Activated naive CD8-positive, alpha-beta T cell treated with anti-CD3 and anti-CD28 coated beads, Interleukin-2, amount 50 U/mL, for 24 hours (primary cell): ENCODE data around the gene ADAMTS4.

Experiments
- ATAC-seq: fragments of 150-1000 bp; cut with Tn5 transposase; one replicate; pipeline ENCODE4 v1.10.0; 2021
- DNase-seq: peaks from one replicate; pipeline ENCODE4 v3.0.0; 2021
- H3K27ac Mint-ChIP-seq: one replicate; pipeline ENCODE4 v1.8.0; 2021; ENCODE audit warnings: mild to moderate bottlenecking, mixed read lengths
- H3K27me3 Mint-ChIP-seq: one replicate; pipeline ENCODE4 v1.8.0; 2021; ENCODE audit warnings: mixed read lengths
- H3K36me3 Mint-ChIP-seq: one replicate; pipeline ENCODE4 v1.8.0; 2021; ENCODE audit warnings: low read depth, mixed read lengths
- H3K4me1 Mint-ChIP-seq: one replicate; pipeline ENCODE4 v1.8.0; 2021; ENCODE audit warnings: mixed read lengths
- H3K4me3 Mint-ChIP-seq: one replicate; pipeline ENCODE4 v1.8.0; 2021; ENCODE audit warnings: mild to moderate bottlenecking, moderate library complexity, mixed read lengths
- H3K9me3 Mint-ChIP-seq: one replicate; pipeline ENCODE4 v1.8.0; 2021; ENCODE audit warnings: mixed read lengths

ADAMTS4 gene

GRCh38 chr1:161162806-161163205 is 36.0 kb downstream of the ADAMTS4 start:
- Mint-ChIP-seq H3K27ac (peak overlapping the region; percentile 34), H3K4me3 (no peak overlapping the region), H3K36me3 (peaks cover 25% of the 10 kb centered on the region)

GRCh38 chr1:161162052-161162451 is 36.8 kb downstream of the ADAMTS4 start:
- H3K27ac Mint-ChIP-seq, result peak overlapping the region; percentile 55
- H3K27me3 Mint-ChIP-seq, result no peaks in the 10 kb centered on the region
- H3K36me3 Mint-ChIP-seq, result peaks cover 32% of the 10 kb centered on the region
- H3K9me3 Mint-ChIP-seq, result no peaks in the 10 kb centered on the region
- no peak overlapping the region for H3K4me3 Mint-ChIP-seq
- H3K4me1 Mint-ChIP-seq, result peaks cover 51% of the 10 kb centered on the region
- ATAC-seq (no peak), DNase-seq (no peak)

More at GRCh38 chr1:161162806-161163205, 36.0 kb downstream of the ADAMTS4 start:
- no peak for ATAC-seq
- no peak for DNase-seq
- Mint-ChIP-seq H3K27me3 (no peaks in the 10 kb centered on the region), H3K9me3 (no peaks in the 10 kb centered on the region), H3K4me1 (peaks cover 57% of the 10 kb centered on the region)

GRCh38 chr1:161161652-161162051 is 37.2 kb downstream of the ADAMTS4 start:
- H3K36me3 Mint-ChIP-seq, result peaks cover 36% of the 10 kb centered on the region
- no peaks in the 10 kb centered on the region for H3K9me3 Mint-ChIP-seq
- no peak overlapping the region for H3K27ac Mint-ChIP-seq
- H3K4me1 Mint-ChIP-seq, result peaks cover 49% of the 10 kb centered on the region
- DNase-seq, result no peak
- no peak for ATAC-seq
- no peak overlapping the region for H3K4me3 Mint-ChIP-seq
- H3K27me3 Mint-ChIP-seq, result no peaks in the 10 kb centered on the region

DNA sequence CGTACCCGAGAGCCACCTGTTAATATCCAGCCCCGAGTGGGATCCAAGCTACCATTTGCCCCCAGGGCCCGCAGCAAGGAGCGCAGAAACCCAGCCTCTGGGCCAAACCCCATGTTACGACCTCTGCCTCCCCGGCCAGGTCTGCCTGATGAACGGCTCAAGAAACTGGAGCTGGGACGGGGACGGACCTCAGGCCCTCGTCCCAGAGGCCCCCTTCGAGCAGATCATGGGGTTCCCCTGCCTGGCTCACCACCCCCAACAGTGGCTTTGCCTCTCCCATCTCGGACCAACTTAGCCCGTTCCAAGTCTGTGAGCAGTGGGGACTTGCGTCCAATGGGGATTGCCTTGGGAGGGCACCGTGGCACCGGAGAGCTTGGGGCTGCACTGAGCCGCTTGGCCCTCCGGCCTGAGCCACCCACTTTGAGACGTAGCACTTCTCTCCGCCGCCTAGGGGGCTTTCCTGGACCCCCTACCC is 38.1 kb downstream of the ADAMTS4 start:
- no peak for ATAC-seq
- DNase-seq, result no peak
- H3K4me3 Mint-ChIP-seq, result peak overlapping the region; percentile 83
- H3K9me3 Mint-ChIP-seq, result no peaks in the 10 kb centered on the region
- no peak overlapping the region for H3K27ac Mint-ChIP-seq
- H3K36me3 Mint-ChIP-seq, result peaks cover 38% of the 10 kb centered on the region
- H3K27me3 Mint-ChIP-seq, result no peaks in the 10 kb centered on the region
- peaks cover 52% of the 10 kb centered on the region for H3K4me1 Mint-ChIP-seq

GRCh38 chr1:161159913-161160243 is 39.0 kb downstream of the ADAMTS4 start:
- no peak for DNase-seq
- H3K27ac Mint-ChIP-seq, result peak overlapping the region; percentile 89
- no peak for ATAC-seq
- no peaks in the 10 kb centered on the region for H3K9me3 Mint-ChIP-seq
- H3K36me3 Mint-ChIP-seq, result peaks cover 42% of the 10 kb centered on the region
- H3K4me1 Mint-ChIP-seq, result peaks cover 52% of the 10 kb centered on the region
- no peaks in the 10 kb centered on the region for H3K27me3 Mint-ChIP-seq
- H3K4me3 Mint-ChIP-seq, result peak overlapping the region; percentile 83

DNA sequence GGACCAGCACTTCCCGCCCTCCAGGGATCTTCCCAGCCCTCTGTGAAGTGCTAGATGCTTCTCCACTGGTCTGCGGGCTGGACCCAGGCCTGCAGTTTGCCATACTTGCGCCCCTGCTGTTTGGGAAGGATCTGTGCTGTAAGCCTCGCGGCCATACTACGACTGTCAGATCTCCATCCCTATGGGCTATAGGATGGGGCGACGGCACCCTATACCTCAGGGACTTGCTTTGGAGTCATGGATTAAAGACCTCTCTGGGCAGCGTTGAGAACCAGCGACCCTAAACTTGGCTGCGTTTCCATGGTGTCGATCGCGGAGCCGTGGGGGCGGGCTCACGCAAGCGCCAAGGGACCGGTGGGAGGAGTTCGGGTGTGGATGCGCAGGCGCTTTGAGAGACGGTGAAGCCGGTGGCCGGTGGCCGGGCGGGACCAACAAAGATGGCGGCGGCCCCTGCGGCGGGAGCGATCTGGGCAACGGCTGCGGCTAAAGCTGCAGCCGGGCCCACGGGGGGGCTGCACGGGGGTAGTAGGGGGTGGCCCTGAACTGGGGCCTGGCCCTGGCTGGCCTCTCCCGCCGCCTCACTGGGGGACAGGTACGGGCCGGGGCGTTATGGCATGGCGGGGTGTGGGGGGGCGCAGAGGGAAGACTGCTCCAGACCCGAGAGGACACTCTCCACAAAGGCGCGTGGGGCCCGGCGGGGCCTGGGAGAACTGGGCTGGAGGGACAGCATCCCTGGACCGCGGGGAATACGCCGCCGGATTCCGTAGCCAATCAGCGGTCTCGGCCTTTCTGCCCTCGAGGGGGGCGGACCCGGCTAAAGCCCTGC is 39.6 kb downstream of the ADAMTS4 start, which contains the start of gene USP21:
TSS of gene USP21 (plus strand) at position 414 of the 826 bp plus-strand sequence. CDS start 1,141 bp downstream, outside the sequence.
- Mint-ChIP-seq H3K4me1 (peaks cover 53% of the 10 kb centered on the region), H3K27ac (peak within 1 kb of the TSS; percentile 89), H3K9me3 (no peaks in the 10 kb centered on the region), H3K36me3 (peaks cover 41% of the 10 kb centered on the region), H3K27me3 (no peaks in the 10 kb centered on the region), H3K4me3 (peak within 1 kb of the TSS; percentile 83)
- ATAC-seq (peak; percentile 87), DNase-seq (peak; percentile 95)

- Mint-ChIP-seq H3K27ac (peak overlapping the region; percentile 89), H3K4me3 (peak overlapping the region; percentile 83), H3K4me1 (peaks cover 53% of the 10 kb centered on the region), H3K36me3 (peaks cover 36% of the 10 kb centered on the region), H3K9me3 (no peaks in the 10 kb centered on the region), H3K27me3 (no peaks in the 10 kb centered on the region)
- DNase-seq (no peak), ATAC-seq (no peak)
These were observed 40.4 kb downstream of the ADAMTS4 start for GRCh38 chr1:161158316-161159010.

- no peaks in the 10 kb centered on the region for H3K27me3 Mint-ChIP-seq
- ATAC-seq, result no peak
These were observed 41.0 kb downstream of the ADAMTS4 start for GRCh38 chr1:161157867-161158266.

GRCh38 chr1:161153682-161154337 is 45.0 kb downstream of the ADAMTS4 start, which contains the start of gene UFC1:
TSS of gene UFC1 (plus strand) at chr1:161153978. CDS start at chr1:161153998, 20 bp downstream.
- Mint-ChIP-seq H3K9me3 (no peaks in the 10 kb centered on the region), H3K27me3 (no peaks in the 10 kb centered on the region), H3K36me3 (peaks cover 23% of the 10 kb centered on the region), H3K4me1 (peaks cover 21% of the 10 kb centered on the region), H3K4me3 (peak within 1 kb of the TSS; percentile 95), H3K27ac (peak within 1 kb of the TSS; percentile 100)
- DNase-seq, result peak; percentile 79
- peak; percentile 93 for ATAC-seq

More at GRCh38 chr1:161157867-161158266, 41.0 kb downstream of the ADAMTS4 start:
- peaks cover 35% of the 10 kb centered on the region for H3K36me3 Mint-ChIP-seq
- H3K4me1 Mint-ChIP-seq, result peaks cover 52% of the 10 kb centered on the region
- no peak for DNase-seq
- H3K9me3 Mint-ChIP-seq, result no peaks in the 10 kb centered on the region
- H3K4me3 Mint-ChIP-seq, result no peak overlapping the region
- H3K27ac Mint-ChIP-seq, result no peak overlapping the region

DNA sequence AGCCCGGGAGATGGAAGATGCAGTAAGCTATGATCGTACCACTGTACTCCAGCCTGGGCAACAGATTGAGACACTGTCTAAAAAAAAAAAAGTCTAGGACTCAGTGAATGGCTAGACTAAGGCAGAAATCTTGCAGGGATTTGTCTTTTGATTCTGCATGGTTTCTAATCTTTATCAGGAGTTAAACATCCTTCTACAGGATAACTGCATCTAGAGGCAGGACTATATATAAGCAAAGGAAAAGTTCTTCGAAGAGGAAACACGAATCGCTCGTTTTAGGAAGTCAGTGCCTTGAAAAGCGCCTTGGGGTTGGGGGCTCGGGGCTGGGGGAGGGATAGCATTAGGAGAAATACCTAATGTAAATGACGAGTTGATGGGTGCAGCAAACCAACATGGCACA is 45.7 kb downstream of the ADAMTS4 start:
- H3K4me3 Mint-ChIP-seq, result peak overlapping the region; percentile 95
- H3K4me1 Mint-ChIP-seq, result peaks cover 16% of the 10 kb centered on the region
- H3K27ac Mint-ChIP-seq, result peak overlapping the region; percentile 100
- no peak for DNase-seq
- no peaks in the 10 kb centered on the region for H3K9me3 Mint-ChIP-seq
- no peaks in the 10 kb centered on the region for H3K27me3 Mint-ChIP-seq
- no peak for ATAC-seq
- H3K36me3 Mint-ChIP-seq, result peaks cover 20% of the 10 kb centered on the region

DNA sequence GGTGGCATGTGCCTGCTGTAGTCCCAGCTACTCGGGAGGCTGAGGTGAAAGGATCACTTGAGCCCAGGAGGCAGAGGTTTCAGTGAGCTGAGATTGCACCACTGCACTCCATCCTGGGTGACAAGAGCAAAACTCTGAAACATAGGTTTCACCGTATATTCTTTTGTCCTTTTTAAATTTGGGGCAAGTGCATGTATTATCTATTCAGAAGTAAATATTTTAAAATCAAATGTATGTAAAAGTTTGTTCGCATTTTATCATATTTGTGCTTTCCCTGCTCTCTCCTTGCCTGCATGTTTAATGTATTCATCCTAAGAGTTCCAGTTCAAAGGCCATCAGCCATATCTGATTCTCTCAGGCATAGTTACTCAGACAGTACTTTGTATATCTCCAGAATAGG is 53.0 kb downstream of the ADAMTS4 start:
- H3K9me3 Mint-ChIP-seq, result no peaks in the 10 kb centered on the region
- no peaks in the 10 kb centered on the region for H3K27me3 Mint-ChIP-seq
- H3K36me3 Mint-ChIP-seq, result no peaks in the 10 kb centered on the region
- H3K27ac Mint-ChIP-seq, result no peak overlapping the region
- ATAC-seq (no peak), DNase-seq (no peak)
- no peaks in the 10 kb centered on the region for H3K4me1 Mint-ChIP-seq
- no peak overlapping the region for H3K4me3 Mint-ChIP-seq

GRCh38 chr1:161140755-161141400 is 58.0 kb downstream of the ADAMTS4 start:
- Mint-ChIP-seq H3K36me3 (peaks cover under 1% of the 10 kb centered on the region), H3K27ac (no peak overlapping the region)

DNA sequence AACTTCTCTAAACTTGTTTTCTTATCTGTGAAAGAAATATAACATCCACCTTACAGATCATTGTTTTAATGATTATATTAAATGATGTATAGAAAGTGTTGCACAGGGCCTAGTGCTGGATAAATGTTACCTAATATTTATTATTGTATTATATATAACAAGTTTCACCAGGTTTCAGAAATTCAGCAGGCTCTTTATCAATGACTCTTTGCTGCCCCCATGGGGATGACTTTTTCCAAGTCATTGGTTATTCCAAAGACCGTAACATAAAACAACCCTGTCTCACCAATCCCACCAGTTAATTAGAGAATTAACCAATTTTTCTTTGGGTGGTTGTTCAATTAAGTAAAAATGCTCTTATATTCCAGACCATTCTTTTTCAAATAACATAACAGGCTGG is 59.1 kb downstream of the ADAMTS4 start:
- no peak overlapping the region for H3K27ac Mint-ChIP-seq
- no peak for ATAC-seq

More at GRCh38 chr1:161140755-161141400, 58.0 kb downstream of the ADAMTS4 start:
- no peak overlapping the region for H3K4me3 Mint-ChIP-seq
- DNase-seq, result no peak
- no peaks in the 10 kb centered on the region for H3K9me3 Mint-ChIP-seq
- no peak for ATAC-seq
- H3K4me1 Mint-ChIP-seq, result no peaks in the 10 kb centered on the region
- no peaks in the 10 kb centered on the region for H3K27me3 Mint-ChIP-seq

DNA sequence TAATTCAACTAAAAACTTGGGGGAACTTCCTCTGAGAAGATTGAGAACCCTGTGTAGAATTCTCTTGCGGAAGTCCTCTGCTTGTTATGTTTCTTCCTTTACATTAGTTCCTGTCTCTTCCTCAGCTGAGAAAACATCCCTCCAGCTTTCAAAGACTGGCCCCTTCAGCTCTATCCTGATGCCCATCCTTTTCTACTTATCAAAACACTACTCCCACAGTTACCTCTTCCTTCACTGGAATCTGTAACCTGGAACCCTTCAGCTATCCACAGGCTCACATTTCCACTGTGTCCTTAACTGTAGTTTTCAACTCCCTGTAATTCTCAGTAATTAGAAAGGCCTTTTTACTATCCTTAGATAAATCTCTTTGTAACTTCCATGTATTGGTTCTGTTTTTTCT is 60.4 kb downstream of the ADAMTS4 start:
- H3K27me3 Mint-ChIP-seq, result no peaks in the 10 kb centered on the region
- H3K36me3 Mint-ChIP-seq, result peaks cover 3% of the 10 kb centered on the region
- ATAC-seq, result no peak
- peaks cover 5% of the 10 kb centered on the region for H3K4me1 Mint-ChIP-seq
- H3K9me3 Mint-ChIP-seq, result no peaks in the 10 kb centered on the region
- no peak overlapping the region for H3K4me3 Mint-ChIP-seq
- no peak overlapping the region for H3K27ac Mint-ChIP-seq
- no peak for DNase-seq

More for the DNA sequence above, 59.1 kb downstream of the ADAMTS4 start:
- Mint-ChIP-seq H3K9me3 (no peaks in the 10 kb centered on the region), H3K27me3 (no peaks in the 10 kb centered on the region), H3K36me3 (peaks cover 3% of the 10 kb centered on the region), H3K4me3 (no peak overlapping the region), H3K4me1 (peaks cover 5% of the 10 kb centered on the region)
- DNase-seq, result peak; percentile 50
